Jurkat, Clone E6-1 (cell line): Measurements from ENCODE around the gene TANK.
A peak's percentile ranks its signal among the peaks of the same experiment; 100 is the strongest.
"Not testable (repeated sequence)": the region's sequence is repeated elsewhere in the genome, so short reads cannot be mapped to it uniquely, and the experiment has no call there.

Experiments
- DNase-seq: peaks from one replicate; pipeline ENCODE4 v3.0.0-alpha.2; 2011; ENCODE audit warnings: low read depth, low spot score
- H3K4me3 ChIP-seq: 2 replicates; pipeline ENCODE4 v1.5.1; 2011; ENCODE audit warnings: mild to moderate bottlenecking, low read length, control low read depth, moderate library complexity

The TANK gene

GRCh38 chr2:161164161-161164560, 3.9 kb downstream of the TANK start:
- no peak overlapping the region for H3K4me3 ChIP-seq
- no peak for DNase-seq

- H3K4me3 ChIP-seq, result no peak overlapping the region
- no peak for DNase-seq
Measured at GRCh38 chr2:161165266-161165665, 5.0 kb downstream of the TANK start.

GRCh38 chr2:161165811-161166210, 5.6 kb downstream of the TANK start:
- no peak for DNase-seq
- H3K4me3 ChIP-seq, result no peak overlapping the region

GRCh38 chr2:161166538-161167409, 6.5 kb downstream of the TANK start:
- no peak overlapping the region for H3K4me3 ChIP-seq
- DNase-seq, result peak; percentile 60

- no peak overlapping the region for H3K4me3 ChIP-seq
- DNase-seq, result no peak
Measured at GRCh38 chr2:161169335-161169734, 9.1 kb downstream of the TANK start.

GRCh38 chr2:161170377-161170776, 10.1 kb downstream of the TANK start:
- no peak for DNase-seq
- no peak overlapping the region for H3K4me3 ChIP-seq

- DNase-seq, result no peak
- H3K4me3 ChIP-seq, result no peak overlapping the region
Measured at GRCh38 chr2:161170958-161171932, 11.0 kb downstream of the TANK start.

GRCh38 chr2:161172901-161173540, 12.8 kb downstream of the TANK start:
- DNase-seq, result no peak
- H3K4me3 ChIP-seq, result no peak overlapping the region

- no peak for DNase-seq
- no peak overlapping the region for H3K4me3 ChIP-seq
Measured at GRCh38 chr2:161173541-161174194, 13.4 kb downstream of the TANK start.

GRCh38 chr2:161177969-161178368, 17.7 kb downstream of the TANK start:
- H3K4me3 ChIP-seq, result no peak overlapping the region
- DNase-seq, result no peak

GRCh38 chr2:161178756-161179155, 18.5 kb downstream of the TANK start:
- no peak for DNase-seq
- no peak overlapping the region for H3K4me3 ChIP-seq

- H3K4me3 ChIP-seq, result no peak overlapping the region
- DNase-seq, result no peak
Measured at GRCh38 chr2:161190050-161190449, 29.8 kb downstream of the TANK start.

- not testable (repeated sequence) for DNase-seq, H3K4me3 ChIP-seq
Measured at GRCh38 chr2:161195602-161196001, 35.4 kb downstream of the TANK start.

GRCh38 chr2:161199912-161200701, 39.9 kb downstream of the TANK start:
- H3K4me3 ChIP-seq, result no peak overlapping the region
- DNase-seq, result no peak

GRCh38 chr2:161204846-161205245, 44.6 kb downstream of the TANK start:
- H3K4me3 ChIP-seq, result no peak overlapping the region

GRCh38 chr2:161206471-161207032, 46.3 kb downstream of the TANK start:
- no peak overlapping the region for H3K4me3 ChIP-seq

More at GRCh38 chr2:161204846-161205245, 44.6 kb downstream of the TANK start:
- no peak for DNase-seq

GRCh38 chr2:161207941-161208340, 47.7 kb downstream of the TANK start:
- DNase-seq, result no peak
- H3K4me3 ChIP-seq, result no peak overlapping the region

More at GRCh38 chr2:161206471-161207032, 46.3 kb downstream of the TANK start:
- DNase-seq, result no peak
